HCT116 (cell line): ENCODE results near the gene EEPD1. TPM values are rescaled to one million over a fixed set of nuclear protein-coding genes. Genes with fewer than 3 reads are reported as not detected.

Experiments
- ATAC-seq: fragments of 200-7000 bp; cut with Tn5 transposase; 2 replicates; pipeline ENCODE4 v1.9.1; 2020; ENCODE audit warnings: mild to moderate bottlenecking, moderate library complexity
- BruUV-seq: library from RNA; stranded (reverse); fragments of 400-500 nt; replicated peaks from 2 replicates; lab custom pipeline; 2021; lab: Mats Ljungman, UMichigan
- CTCF ChIA-PET: fragments of 300-600 bp; sonication (Branson Sonifier 250); formaldehyde crosslinking; loops from one replicate; lab custom pipeline; 2021; ENCODE audit warnings: antibody characterized with exemption; lab: Charles Lee
- POLR2A ChIA-PET: fragments of 300-600, 350-600 bp; sonication (Branson Sonifier 250); formaldehyde crosslinking; loops from one replicate; lab custom pipeline; 2021; ENCODE audit warnings: antibody characterized with exemption; lab: Charles Lee
- RAD21 ChIA-PET, 2 experiments: fragments of 300-600 bp; sonication (Branson Sonifier 250); formaldehyde crosslinking; loops; one replicate each; lab custom pipeline; 2023; ENCODE audit warnings: low total read pairs in 2 of 2; ENCODE audit not compliant: uncharacterized antibody in 2 of 2, unreplicated experiment in 2 of 2, low non-redundant PET in 1 of 2; lab: Charles Lee
- DNase-seq: peaks from one replicate; pipeline ENCODE4 v3.0.0-alpha.2; 2010; ENCODE audit warnings: low read depth, low spot score
- H2AFZ ChIP-seq: fragments of 200-600 bp; shearing (Covaris generic), sonication (generic); 2 replicates; pipeline ENCODE4 v1.6.1; 2017; ENCODE audit warnings: low read depth, mixed run types, mixed read lengths, antibody characterized with exemption, low read length; ENCODE audit not compliant: poor library complexity, severe bottlenecking
- H3K27ac ChIP-seq: 2 replicates; pipeline ENCODE4 v1.5.1; 2012; ENCODE audit warnings: low read depth, low read length
- H3K27me3 ChIP-seq: fragments of 200-600 bp; sonication (generic); 2 replicates; pipeline ENCODE4 v1.6.1; 2016; ENCODE audit warnings: mixed run types, low read length, mixed read lengths; ENCODE audit not compliant: insufficient read depth
- H3K36me3 ChIP-seq, 2 experiments: fragments of 200-500 bp in 1 of 2; fragments of 200-600 bp in 1 of 2; sonication (Bioruptor generic) in 1 of 2; sonication (generic) in 1 of 2; 2 replicates each; pipeline versions ENCODE4 v1.5.1 to v1.6.1; 2014 to 2016; ENCODE audit warnings: low read length in 2 of 2, inconsistent platforms in 1 of 2, mixed read lengths in 1 of 2, mixed run types in 1 of 2; ENCODE audit not compliant: insufficient read depth in 2 of 2, control insufficient read depth in 1 of 2
- H3K4me1 ChIP-seq, 2 experiments: fragments of 200-600 bp in 1 of 2; sonication (generic) in 1 of 2; 2 replicates each; pipeline versions ENCODE4 v1.5.1 to v1.6.1; 2012 to 2017; ENCODE audit warnings: low read length in 2 of 2, inconsistent platforms in 1 of 2, mild to moderate bottlenecking in 1 of 2, mixed read lengths in 1 of 2, mixed run types in 1 of 2, moderate library complexity in 1 of 2; ENCODE audit not compliant: insufficient read depth in 2 of 2, control insufficient read depth in 1 of 2
- H3K4me2 ChIP-seq: fragments of 200-600 bp; sonication (generic); 2 replicates; pipeline ENCODE4 v1.6.1; 2017; ENCODE audit warnings: mixed run types, low read length, mixed read lengths
- H3K4me3 ChIP-seq, 2 experiments: fragments of 200-600 bp in 1 of 2; sonication (generic) in 1 of 2; replicated peaks in 1 of 2; 2 replicates each; pipeline ENCODE4 v1.5.1; 2011 to 2016; ENCODE audit warnings: low read length in 2 of 2, control low read depth in 1 of 2, low read depth in 1 of 2, mild to moderate bottlenecking in 1 of 2, mixed read lengths in 1 of 2, mixed run types in 1 of 2
- H3K79me2 ChIP-seq: fragments of 200-600 bp; sonication (generic); 2 replicates; pipeline ENCODE4 v1.6.1; 2017; ENCODE audit warnings: mild to moderate bottlenecking, mixed run types, low read length, moderate library complexity, mixed read lengths; ENCODE audit not compliant: insufficient read depth
- H3K9ac ChIP-seq: fragments of 200-600 bp; sonication (generic); 2 replicates; pipeline ENCODE4 v1.6.1; 2016; ENCODE audit warnings: low read length, mixed read lengths
- H3K9me2 ChIP-seq: fragments of 200-600 bp; sonication (generic), shearing (Covaris generic); 2 replicates; pipeline ENCODE4 v1.6.1; 2017; ENCODE audit warnings: mixed run types, mild to moderate bottlenecking, moderate library complexity; ENCODE audit not compliant: insufficient read depth
- H3K9me3 ChIP-seq, 2 experiments: fragments of 200-500 bp in 1 of 2; fragments of 200-600 bp in 1 of 2; sonication (Bioruptor generic) in 1 of 2; sonication (generic) in 1 of 2; 2 replicates each; pipeline ENCODE4 v1.6.1; 2014 to 2017; ENCODE audit warnings: low read length in 2 of 2, mixed read lengths in 2 of 2, inconsistent platforms in 1 of 2, low read depth in 1 of 2, mild to moderate bottlenecking in 1 of 2, mixed run types in 1 of 2, moderate library complexity in 1 of 2; ENCODE audit not compliant: control insufficient read depth in 1 of 2, insufficient read depth in 1 of 2
- H4K20me1 ChIP-seq: fragments of 200-600 bp; sonication (generic), shearing (Covaris generic); 2 replicates; pipeline ENCODE4 v1.6.1; 2017; ENCODE audit warnings: mixed run types, mild to moderate bottlenecking, moderate library complexity; ENCODE audit not compliant: insufficient read depth
- CEBPB ChIP-seq: IDR thresholded peaks from 2 replicates; pipeline ENCODE4 v1.6.1; 2012; ENCODE audit warnings: low read depth
- EGR1 ChIP-seq: IDR thresholded peaks from 2 replicates; pipeline ENCODE4 v1.6.1; 2012; ENCODE audit warnings: low read depth
- EZH2 ChIP-seq: fragments of 200-600 bp; sonication (generic); IDR thresholded peaks from 2 replicates; pipeline ENCODE4 v1.6.1; 2017; ENCODE audit warnings: antibody characterized with exemption, mixed run types
- JUND ChIP-seq: IDR thresholded peaks from 2 replicates; pipeline ENCODE4 v1.6.1; 2012
- MAX ChIP-seq: IDR thresholded peaks from 2 replicates; pipeline ENCODE4 v1.6.1; 2012
- RAD21 ChIP-seq: IDR thresholded peaks from 2 replicates; pipeline ENCODE4 v1.6.1; 2012; ENCODE audit warnings: low read depth, mild to moderate bottlenecking
- SP1 ChIP-seq: IDR thresholded peaks from 2 replicates; pipeline ENCODE4 v1.6.1; 2012; ENCODE audit warnings: low read depth
- ZNF274 ChIP-seq: fragments of 200-500 bp; sonication (Bioruptor generic); IDR thresholded peaks from 2 replicates; pipeline ENCODE4 v1.6.1; 2014; ENCODE audit warnings: mild to moderate bottlenecking, low read depth, low read length, inconsistent platforms
- intact Hi-C: fragments of 100-400 bp; cut with micrococcal nuclease; formaldehyde crosslinking; loops from 2 replicates; pipeline ENCODE4 v1.10.0; 2022
- total RNA-seq: library from RNA; stranded (reverse); gene quantifications from one replicate; pipeline ENCODE4 v1.2.1, GENCODE V29; 2021; ENCODE audit not compliant: unreplicated experiment
- TF ChIP-seq, protein P1 (sequence below), 3 experiments: fragments of 200-600 bp in 1 of 3; sonication (generic) in 1 of 3; IDR thresholded peaks in 2 of 3; conservative IDR thresholded peaks in 1 of 3; 2 replicates each; pipeline ENCODE4 v1.5.1; 2012 to 2017; ENCODE audit warnings: low read depth in 2 of 3, low read length in 2 of 3, antibody characterized with exemption in 1 of 3, borderline replicate concordance in 1 of 3, control low read depth in 1 of 3, mild to moderate bottlenecking in 1 of 3, mixed read lengths in 1 of 3, mixed run types in 1 of 3, moderate library complexity in 1 of 3; ENCODE audit not compliant: insufficient read depth in 1 of 3

Gene EEPD1
- total RNA-seq, 1 experiment from 2014 or later = 4.2 TPM

DNA sequence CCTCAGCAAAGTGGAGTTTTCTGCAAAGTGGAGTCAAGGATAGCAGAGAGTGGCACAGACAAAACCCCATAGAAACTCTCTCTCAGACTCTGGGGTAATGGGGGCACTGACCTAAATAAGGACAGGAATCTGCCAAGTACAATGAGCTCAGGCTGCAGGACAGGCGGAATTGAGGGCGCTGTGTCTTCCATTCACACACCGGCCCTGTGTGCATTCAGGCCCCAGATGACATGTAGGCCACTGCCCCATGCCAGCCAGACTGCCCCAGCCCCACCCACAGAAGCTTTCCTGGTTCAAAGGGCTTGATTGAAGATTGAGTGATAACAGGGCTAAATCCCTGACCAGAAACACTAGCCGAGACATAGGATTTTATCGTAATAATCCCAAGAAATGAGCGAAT is 52.7 kb downstream of the EEPD1 start:
- Histone ChIP-seq H3K4me2 (no peak overlapping the region), H3K36me3 (no peaks in the 10 kb centered on the region), H4K20me1 (no peaks in the 10 kb centered on the region), H3K4me1 (peaks cover 3 to 14% of the 10 kb centered on the region in 2 experiments; a peak in 2 of 4 replicates), H3K79me2 (no peaks in the 10 kb centered on the region), H2AFZ (no peak overlapping the region), H3K27ac (no peak overlapping the region), H3K9me2 (no peaks in the 10 kb centered on the region), H3K4me3 (no peak overlapping the region)
- ChIA-PET CTCF (no interaction called here), RAD21 (no interaction called here)
- intact Hi-C loops = no loop called here
- ATAC-seq = no peak
- no TSS peak for BruUV-seq
- no peak for DNase-seq
- TF ChIP-seq CEBPB (no peak), EZH2 (no peak), MAX (no peak), EGR1 (no peak), ZNF274 (no peak), RAD21 (no peak), SP1 (no peak), JUND (no peak)
- TF ChIP-seq, all 23 proteins: peak for 0
- POLR2A ChIA-PET = no interaction called here
- Histone ChIP-seq H3K9ac (no peak overlapping the region), H3K27me3 (no peaks in the 10 kb centered on the region), H3K9me3 (no peaks in the 10 kb centered on the region)

- ChIA-PET CTCF (no interaction called here), RAD21 (no interaction called here)
- H3K9me3 ChIP-seq = no peaks in the 10 kb centered on the region
- H3K36me3 ChIP-seq = no peaks in the 10 kb centered on the region
- TF ChIP-seq, protein P1, sequence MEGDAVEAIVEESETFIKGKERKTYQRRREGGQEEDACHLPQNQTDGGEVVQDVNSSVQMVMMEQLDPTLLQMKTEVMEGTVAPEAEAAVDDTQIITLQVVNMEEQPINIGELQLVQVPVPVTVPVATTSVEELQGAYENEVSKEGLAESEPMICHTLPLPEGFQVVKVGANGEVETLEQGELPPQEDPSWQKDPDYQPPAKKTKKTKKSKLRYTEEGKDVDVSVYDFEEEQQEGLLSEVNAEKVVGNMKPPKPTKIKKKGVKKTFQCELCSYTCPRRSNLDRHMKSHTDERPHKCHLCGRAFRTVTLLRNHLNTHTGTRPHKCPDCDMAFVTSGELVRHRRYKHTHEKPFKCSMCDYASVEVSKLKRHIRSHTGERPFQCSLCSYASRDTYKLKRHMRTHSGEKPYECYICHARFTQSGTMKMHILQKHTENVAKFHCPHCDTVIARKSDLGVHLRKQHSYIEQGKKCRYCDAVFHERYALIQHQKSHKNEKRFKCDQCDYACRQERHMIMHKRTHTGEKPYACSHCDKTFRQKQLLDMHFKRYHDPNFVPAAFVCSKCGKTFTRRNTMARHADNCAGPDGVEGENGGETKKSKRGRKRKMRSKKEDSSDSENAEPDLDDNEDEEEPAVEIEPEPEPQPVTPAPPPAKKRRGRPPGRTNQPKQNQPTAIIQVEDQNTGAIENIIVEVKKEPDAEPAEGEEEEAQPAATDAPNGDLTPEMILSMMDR (IDR thresholded peaks at IDR 0.05 in 2 of 3, conservative IDR thresholded peaks at IDR 0.05 in 1 of 3; ENCODE audit: borderline replicate concordance in 1 of 3, insufficient read depth in 1 of 3, low read depth in 2 of 3, low read length in 2 of 3) = 0 out of 6 replicates have a peak, but pooled peaks of 1 of the 3 experiments have one; percentile 5
- TF ChIP-seq RAD21 = no peak
- TF ChIP-seq, all 23 proteins: peak for 1
- no peaks in the 10 kb centered on the region for H3K79me2 ChIP-seq
- peaks cover 3 to 14% of the 10 kb centered on the region in 2 experiments; a peak in 2 of 4 replicates for H3K4me1 ChIP-seq
- H3K9ac ChIP-seq = no peak overlapping the region
- H3K4me2 ChIP-seq = peak overlapping the region; percentile 18
- DNase-seq (no peak), ATAC-seq (peak; percentile 46; the same call in 1 of the 2 replicates)
- intact Hi-C loops = no loop called here
- H4K20me1 ChIP-seq = no peaks in the 10 kb centered on the region
- H3K27ac ChIP-seq = no peak overlapping the region
- no peaks in the 10 kb centered on the region for H3K9me2 ChIP-seq
- BruUV-seq = no TSS peak
- POLR2A ChIA-PET = no interaction called here
- H2AFZ ChIP-seq = no peak overlapping the region
- no peaks in the 10 kb centered on the region for H3K27me3 ChIP-seq
- H3K4me3 ChIP-seq = no peak overlapping the region
Measured at GRCh38 chr7:36207451-36208291, 54.6 kb downstream of the EEPD1 start.
